HG02759 (cell line): ENCODE data around the gene UNKL.

ENCODE experiments used
- ATAC-seq: cut with Tn5 transposase; IDR thresholded peaks from one replicate; pipeline ENCODE4 v1.9.1; 2021; ENCODE audit warnings: mild to moderate bottlenecking, moderate library complexity; ENCODE audit not compliant: unreplicated experiment

Gene UNKL

DNA sequence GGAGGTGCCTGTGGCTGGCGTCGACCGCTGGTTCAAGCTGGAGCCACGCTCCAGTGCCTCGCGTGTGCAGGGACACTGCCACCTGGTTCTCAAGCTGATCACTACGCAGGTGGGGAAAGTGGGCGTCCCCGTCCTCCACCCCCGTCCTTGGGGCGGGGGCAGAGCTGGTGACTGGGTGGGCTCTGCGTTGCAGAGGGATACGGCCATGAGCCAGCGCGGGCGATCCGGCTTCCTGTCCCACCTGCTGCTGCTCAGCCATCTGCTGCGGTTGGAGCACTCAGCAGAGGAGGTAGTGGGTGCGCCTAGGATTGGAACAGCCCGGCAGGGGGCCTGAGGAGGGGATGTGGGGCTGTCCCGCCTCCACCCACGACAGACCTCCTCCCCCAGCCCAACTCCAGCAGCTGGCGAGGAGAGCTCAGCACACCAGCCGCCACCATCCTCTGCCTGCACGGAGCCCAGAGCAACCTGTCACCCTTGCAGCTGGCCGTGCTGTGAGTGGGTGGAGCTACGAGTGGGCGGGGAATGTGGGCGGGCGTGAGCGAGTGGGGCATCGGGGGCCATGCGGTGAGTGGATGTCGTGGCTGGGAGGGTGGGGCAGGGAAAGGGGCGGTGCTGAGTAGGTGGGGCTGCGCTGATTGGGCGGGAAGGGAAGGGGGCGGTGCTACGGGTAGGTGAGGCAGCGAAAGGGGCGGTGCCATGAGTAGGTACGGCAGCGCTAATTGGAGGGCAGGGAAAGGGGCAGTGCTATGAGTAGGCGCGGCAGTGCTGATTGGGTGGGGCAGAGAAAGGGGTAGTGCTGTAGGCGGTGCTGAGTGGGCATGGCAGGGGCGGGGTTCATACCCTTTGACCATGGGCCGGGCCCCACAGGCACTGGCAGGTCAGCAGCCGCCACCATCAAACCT lies 71.7 kb downstream of the UNKL start:
- peak; percentile 93 for ATAC-seq

- ATAC-seq: no peak
Observed at GRCh38 chr16:1341495-1342420, 72.7 kb downstream of the UNKL start.

GRCh38 chr16:1340730-1341494 lies 73.6 kb downstream of the UNKL start:
- ATAC-seq: no peak

- ATAC-seq: no peak
Observed at GRCh38 chr16:1338855-1339675, 75.4 kb downstream of the UNKL start.

GRCh38 chr16:1338119-1338730 lies 76.3 kb downstream of the UNKL start:
- ATAC-seq: no peak

- no peak for ATAC-seq
Observed at GRCh38 chr16:1337486-1337885, 77.0 kb downstream of the UNKL start.

DNA sequence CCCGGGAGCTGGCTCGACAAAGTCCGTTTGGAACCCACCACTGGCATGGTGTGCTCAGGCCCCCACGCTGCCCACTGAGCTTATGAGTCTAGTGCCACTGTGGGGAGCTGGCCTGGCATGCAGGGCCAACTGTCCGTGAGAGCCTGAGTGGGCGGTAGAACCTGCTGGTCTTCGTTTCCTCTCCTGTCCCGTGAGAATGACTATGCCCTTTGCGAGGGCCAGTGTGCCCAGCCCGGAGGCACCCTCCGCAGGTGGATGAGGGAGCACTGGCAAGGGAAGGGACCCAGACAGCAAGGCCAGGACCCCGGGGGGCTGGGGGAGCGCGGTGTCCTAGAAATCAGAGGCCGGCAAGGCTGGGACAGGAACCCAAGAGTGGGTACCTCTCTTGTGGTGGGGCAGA lies 77.9 kb downstream of the UNKL start:
- no peak for ATAC-seq

DNA sequence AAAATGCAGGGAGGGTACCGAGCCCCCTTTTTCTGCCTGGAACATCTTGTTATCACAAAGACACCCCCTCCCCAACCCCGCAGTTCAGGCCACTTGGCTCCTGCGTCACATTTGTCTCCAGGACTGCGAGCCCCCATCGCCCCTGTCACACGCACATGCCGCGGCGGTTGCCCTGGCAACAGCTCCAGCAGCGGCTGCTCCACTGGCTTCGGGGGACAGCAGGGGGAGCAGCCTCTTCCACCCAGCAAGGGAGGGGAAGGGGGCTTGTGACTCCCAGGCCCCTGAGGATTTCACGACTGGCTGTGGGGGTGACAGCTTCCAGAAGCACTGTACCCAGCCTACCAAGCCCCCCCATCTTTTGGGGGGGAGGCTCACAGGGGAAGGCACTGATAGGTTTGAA lies 78.5 kb downstream of the UNKL start:
- ATAC-seq: no peak

GRCh38 chr16:1335211-1335971 lies 79.1 kb downstream of the UNKL start:
- no peak for ATAC-seq

DNA sequence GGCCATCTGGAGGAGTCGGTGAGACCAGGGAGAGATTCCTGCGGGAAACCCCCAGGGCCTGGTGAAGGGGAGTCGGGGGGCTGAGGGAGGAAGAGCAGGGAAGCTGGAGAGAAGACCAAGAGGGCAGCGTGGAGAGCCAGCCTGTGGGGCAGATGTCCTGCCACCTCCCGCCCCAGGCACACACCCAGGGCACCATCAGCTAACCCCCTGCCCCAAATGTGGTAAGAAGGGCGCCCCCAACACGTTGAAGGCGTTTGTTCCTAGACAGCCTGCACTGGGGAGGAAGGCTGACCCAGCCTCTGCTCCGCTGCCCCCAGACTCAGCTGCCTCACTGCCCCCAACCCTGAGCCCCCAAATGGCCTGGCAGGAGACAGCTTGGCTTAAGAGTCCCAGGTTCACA lies 79.8 kb downstream of the UNKL start:
- no peak for ATAC-seq

- ATAC-seq: no peak
Observed at GRCh38 chr16:1333854-1334700, 80.4 kb downstream of the UNKL start.

GRCh38 chr16:1333149-1333812 lies 81.2 kb downstream of the UNKL start, which contains the start of gene BAIAP3:
Gene BAIAP3, plus strand, starts transcription at chr16:1333645. Its CDS starts 4,905 bp downstream, at chr16:1338550.
- no peak for ATAC-seq

DNA sequence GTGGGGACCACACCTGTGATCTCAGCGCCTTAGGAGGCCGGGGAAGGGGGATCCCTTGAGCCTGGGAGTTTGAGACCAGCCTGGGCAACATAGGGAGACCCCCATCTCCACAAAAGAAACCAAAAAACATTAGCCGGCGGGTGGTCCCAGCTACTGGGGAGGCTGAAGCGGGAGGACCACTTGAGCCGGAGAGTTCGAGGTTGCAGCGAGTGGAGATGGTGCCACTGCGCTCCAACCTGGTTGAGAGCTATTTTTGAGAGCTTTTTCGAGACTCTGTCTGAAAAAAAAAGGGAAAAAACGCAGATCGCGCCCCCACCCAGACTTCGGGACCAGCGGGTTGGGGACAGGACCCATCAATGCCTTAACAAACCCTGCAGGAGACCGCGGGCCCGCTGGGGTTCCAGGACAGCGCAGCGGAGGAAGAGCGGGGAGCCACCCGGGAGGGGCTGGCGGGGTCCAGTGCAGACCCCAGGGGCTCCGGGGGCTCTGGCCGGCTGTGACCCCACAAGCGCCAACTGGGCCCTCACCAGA lies 81.8 kb downstream of the UNKL start:
- no peak for ATAC-seq

GRCh38 chr16:1331712-1332617 lies 82.5 kb downstream of the UNKL start:
- peak; percentile 48 for ATAC-seq

DNA sequence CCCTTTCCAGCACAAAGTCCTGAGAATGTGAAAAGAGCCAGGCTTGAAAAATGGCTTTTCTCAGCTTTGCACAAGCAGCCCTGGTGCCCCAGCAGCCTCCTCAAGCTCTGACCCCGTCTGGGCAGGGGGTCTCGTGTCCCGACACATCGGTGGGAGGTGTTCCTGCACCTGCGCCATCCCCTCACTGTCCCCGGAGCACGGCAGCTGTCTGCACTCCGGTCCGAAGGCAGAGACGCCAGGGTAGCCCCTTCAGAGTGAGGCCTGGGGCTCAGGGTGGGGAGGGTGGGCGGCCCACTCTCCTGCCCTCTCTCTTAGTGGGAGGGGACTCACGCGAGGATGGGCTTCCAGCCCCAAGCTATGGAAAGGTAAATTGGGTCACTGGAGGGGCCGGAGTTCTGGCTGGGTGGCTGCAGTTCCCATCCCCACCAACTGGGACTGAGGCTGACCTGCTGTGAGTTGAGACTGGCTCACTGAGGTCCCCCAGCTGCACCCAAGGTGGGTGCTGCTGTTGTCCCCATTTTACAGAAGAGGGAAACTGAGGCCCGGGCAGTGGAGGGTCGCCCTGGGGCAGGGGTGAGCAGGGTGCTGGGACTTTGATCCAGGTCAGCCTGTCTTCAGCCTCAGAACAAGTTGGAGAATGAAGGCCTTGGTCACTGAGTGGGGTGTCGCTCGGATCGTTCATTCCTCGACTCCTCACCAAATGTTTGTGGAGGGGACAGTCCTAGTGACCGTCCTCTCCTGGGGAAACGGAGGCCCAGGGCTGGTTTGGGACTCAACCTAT lies 83.4 kb downstream of the UNKL start:
- no peak for ATAC-seq
